Esophagus muscularis mucosa (tissue), 4 donors: Measurements from ENCODE around the gene PRKAG2. TPM values are rescaled to one million over a fixed set of nuclear protein-coding genes. Genes with fewer than 3 reads are reported as not detected.

Experiments used
- DNase-seq: peaks from one replicate; pipeline ENCODE4 v3.0.0-alpha.2; 2017; ENCODE audit errors: extremely low spot score
- H3K27ac ChIP-seq, 4 donors: fragments of 200-600 bp; sonication (generic); replicated peaks in 1 of 4; 1 replicate in 3 of 4; 2 replicates in 1 of 4; pipeline ENCODE4 v1.5.1; 2016 to 2019; ENCODE audit warnings: mild to moderate bottlenecking in 1 of 4
- H3K27me3 ChIP-seq, 4 donors: fragments of 200-600 bp; sonication (generic); one replicate each; pipeline versions ENCODE4 v1.5.1 to v1.6.0; 2016 to 2019
- H3K36me3 ChIP-seq, 4 donors: fragments of 200-600 bp; sonication (generic); one replicate each; pipeline ENCODE4 v1.5.1; 2016 to 2019
- H3K4me1 ChIP-seq, 4 donors: fragments of 200-600 bp; sonication (generic); one replicate each; pipeline ENCODE4 v1.5.1; 2016 to 2019
- H3K4me3 ChIP-seq, 4 donors: fragments of 200-600 bp; sonication (generic); 1 replicate in 2 of 4; 2 replicates in 2 of 4; pipeline ENCODE4 v1.5.1; 2016 to 2019; ENCODE audit warnings: mild to moderate bottlenecking in 4 of 4, moderate library complexity in 1 of 4
- H3K9me3 ChIP-seq, 4 donors: fragments of 200-600 bp; sonication (generic); 1 replicate in 3 of 4; 2 replicates in 1 of 4; pipeline ENCODE4 v1.5.1; 2016 to 2019
- EP300 ChIP-seq: sonication (generic); formaldehyde crosslinking; IDR thresholded peaks from one replicate; pipeline ENCODE4 v1.6.1; 2017; ENCODE audit warnings: antibody characterized with exemption
- POLR2A ChIP-seq: fragments of 450-650 bp; IDR thresholded peaks from one replicate; pipeline ENCODE4 v1.6.1; 2017; ENCODE audit warnings: antibody characterized with exemption, moderate library complexity, mild to moderate bottlenecking, low read depth
- POLR2AphosphoS5 ChIP-seq, 2 donors: sonication (generic); formaldehyde crosslinking; IDR thresholded peaks; one replicate each; pipeline ENCODE4 v1.6.1; 2017; ENCODE audit warnings: antibody characterized with exemption in 2 of 2
- WGBS: methylation state at CpG from one replicate; pipeline ENCODE4 v1.1.5; 2018; 5-methylcytosine and 5-hydroxymethylcytosine counted together
- intact Hi-C: fragments of 100-400 bp; cut with DNase I; formaldehyde crosslinking; loops from one replicate; pipeline ENCODE4 v1.15.1; 2023
- total RNA-seq, 4 donors: library from RNA; depleted of rRNA; stranded (reverse); fragments of >200 nt; gene quantifications; one replicate each; pipeline versions ENCODE4 v1.1.0 to v1.2.1, GENCODE V29; 2016
- TF ChIP-seq, protein P1 (sequence below), 3 experiments: fragments of 200-600 bp in 2 of 3; fragments of 450-650 bp in 1 of 3; sonication (generic) in 2 of 3; IDR thresholded peaks; one replicate each; pipeline ENCODE4 v1.5.1; 2017 to 2019; ENCODE audit warnings: antibody characterized with exemption in 3 of 3, mild to moderate bottlenecking in 2 of 3, moderate library complexity in 1 of 3

The PRKAG2 gene
- total RNA-seq, 4 donors from 2014 or later: 51.3 to 97.2 (median 77.5) TPM

GRCh38 chr7:151611041-151611440 lies 265.9 kb downstream of the PRKAG2 start:
- no peak overlapping the region for H3K4me3 ChIP-seq
- TF ChIP-seq EP300: no peak
- TF ChIP-seq, protein P1, sequence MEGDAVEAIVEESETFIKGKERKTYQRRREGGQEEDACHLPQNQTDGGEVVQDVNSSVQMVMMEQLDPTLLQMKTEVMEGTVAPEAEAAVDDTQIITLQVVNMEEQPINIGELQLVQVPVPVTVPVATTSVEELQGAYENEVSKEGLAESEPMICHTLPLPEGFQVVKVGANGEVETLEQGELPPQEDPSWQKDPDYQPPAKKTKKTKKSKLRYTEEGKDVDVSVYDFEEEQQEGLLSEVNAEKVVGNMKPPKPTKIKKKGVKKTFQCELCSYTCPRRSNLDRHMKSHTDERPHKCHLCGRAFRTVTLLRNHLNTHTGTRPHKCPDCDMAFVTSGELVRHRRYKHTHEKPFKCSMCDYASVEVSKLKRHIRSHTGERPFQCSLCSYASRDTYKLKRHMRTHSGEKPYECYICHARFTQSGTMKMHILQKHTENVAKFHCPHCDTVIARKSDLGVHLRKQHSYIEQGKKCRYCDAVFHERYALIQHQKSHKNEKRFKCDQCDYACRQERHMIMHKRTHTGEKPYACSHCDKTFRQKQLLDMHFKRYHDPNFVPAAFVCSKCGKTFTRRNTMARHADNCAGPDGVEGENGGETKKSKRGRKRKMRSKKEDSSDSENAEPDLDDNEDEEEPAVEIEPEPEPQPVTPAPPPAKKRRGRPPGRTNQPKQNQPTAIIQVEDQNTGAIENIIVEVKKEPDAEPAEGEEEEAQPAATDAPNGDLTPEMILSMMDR (IDR thresholded peaks at IDR 0.05): no peak
- TF ChIP-seq POLR2A: no peak
- no peak for TF ChIP-seq POLR2AphosphoS5 (IDR thresholded peaks at IDR 0.05)
- no peak for DNase-seq
- intact Hi-C loops: no loop called here
- peaks cover 3 to 30% (median 27%) of the 10 kb centered on the region in 4 donors for H3K4me1 ChIP-seq
- no peak overlapping the region for H3K27ac ChIP-seq
- H3K9me3 ChIP-seq: no peaks in the 10 kb centered on the region
- WGBS: 88% methylated on average over 11 of the region's 11 CpGs
- peaks cover 0 to 31% (median 15%) of the 10 kb centered on the region in 4 donors for H3K36me3 ChIP-seq
- H3K27me3 ChIP-seq: no peaks in the 10 kb centered on the region

DNA sequence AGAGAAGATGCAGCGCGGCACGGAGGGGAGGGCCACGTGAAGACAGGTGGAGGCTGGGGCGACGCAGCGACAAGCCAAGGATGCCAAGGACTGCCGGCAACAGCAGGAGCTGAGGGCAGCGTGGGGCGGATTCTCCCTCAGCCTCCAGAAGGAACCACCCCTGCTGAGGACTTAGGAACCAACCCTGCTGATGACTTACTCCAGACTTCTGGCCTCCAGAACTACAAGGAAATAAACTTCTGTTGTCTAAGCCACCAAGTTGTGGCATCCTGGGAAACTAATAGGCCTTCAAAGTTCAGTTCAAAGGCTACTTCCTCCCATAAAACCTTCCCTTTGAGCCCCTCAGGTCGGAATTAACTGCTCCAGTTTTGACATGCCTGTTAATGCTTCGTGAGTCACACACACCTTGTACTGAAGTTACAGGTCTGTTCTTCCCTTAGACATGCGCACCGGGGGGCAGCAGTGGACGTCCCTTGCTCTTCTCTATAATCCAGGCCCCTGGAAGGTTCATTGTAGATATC lies 268.8 kb downstream of the PRKAG2 start:
- intact Hi-C loops: no loop called here
- Histone ChIP-seq H3K4me1 (peaks cover 0 to 23% (median 22%) of the 10 kb centered on the region in 4 donors), H3K36me3 (peaks cover 0 to 38% (median 22%) of the 10 kb centered on the region in 4 donors), H3K9me3 (no peaks in the 10 kb centered on the region), H3K27me3 (no peaks in the 10 kb centered on the region), H3K4me3 (no peak overlapping the region), H3K27ac (no peak overlapping the region)
- TF ChIP-seq POLR2AphosphoS5 (IDR thresholded peaks at IDR 0.05) (no peak), EP300 (no peak)
- TF ChIP-seq, protein P1 (IDR thresholded peaks at IDR 0.05): no peak
- DNase-seq: no peak
- WGBS: 82% methylated on average over 15 of the region's 15 CpGs

GRCh38 chr7:151607464-151607867 lies 269.4 kb downstream of the PRKAG2 start:
- H3K4me3 ChIP-seq: no peak overlapping the region
- H3K27me3 ChIP-seq: no peaks in the 10 kb centered on the region
- peaks cover 0 to 23% (median 22%) of the 10 kb centered on the region in 4 donors for H3K4me1 ChIP-seq
- intact Hi-C loops: no loop called here
- H3K36me3 ChIP-seq: peaks cover 0 to 34% (median 22%) of the 10 kb centered on the region in 4 donors
- DNase-seq: no peak
- 75% methylated on average over 3 of the region's 3 CpGs for WGBS
- TF ChIP-seq EP300: no peak
- TF ChIP-seq, protein P1 (IDR thresholded peaks at IDR 0.05): no peak
- TF ChIP-seq POLR2A: no peak
- no peak for TF ChIP-seq POLR2AphosphoS5 (IDR thresholded peaks at IDR 0.05)
- H3K9me3 ChIP-seq: no peaks in the 10 kb centered on the region
- H3K27ac ChIP-seq: no peak overlapping the region

DNA sequence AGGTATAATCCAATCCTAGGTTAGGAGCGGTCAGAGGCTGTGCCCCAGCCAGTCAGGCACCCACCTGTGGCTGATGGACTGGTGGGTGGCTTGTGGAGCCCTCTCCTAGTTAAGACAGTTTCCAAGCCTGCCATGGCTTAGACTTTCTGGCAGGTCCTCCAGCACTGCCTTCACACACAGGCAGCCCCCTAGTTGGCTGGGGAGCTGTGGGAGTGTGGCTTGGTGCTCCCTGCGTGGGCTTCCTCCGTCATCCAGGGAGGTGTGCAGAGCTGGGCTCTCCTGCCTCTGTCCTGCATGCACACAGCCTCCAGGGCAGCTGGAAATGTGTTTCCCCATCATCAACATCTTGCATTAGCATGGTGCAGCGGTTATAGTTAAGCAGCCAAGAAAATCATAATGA lies 273.0 kb downstream of the PRKAG2 start:
- Histone ChIP-seq H3K9me3 (no peaks in the 10 kb centered on the region), H3K36me3 (peaks cover 0 to 12% (median 10%) of the 10 kb centered on the region in 4 donors), H3K27me3 (no peaks in the 10 kb centered on the region), H3K4me3 (no peak overlapping the region), H3K27ac (no peak overlapping the region), H3K4me1 (peaks cover 18 to 52% (median 51%) of the 10 kb centered on the region in 4 donors)
- TF ChIP-seq, protein P1 (IDR thresholded peaks at IDR 0.05): no peak
- TF ChIP-seq POLR2A (no peak), POLR2AphosphoS5 (IDR thresholded peaks at IDR 0.05) (no peak), EP300 (no peak)
- WGBS: 83% methylated on average over 4 of the region's 4 CpGs
- intact Hi-C loops: no loop called here
- DNase-seq: no peak
